DMS153 (cell line): ENCODE data around the gene GPR78.
"Not testable (repeated sequence)": the region's sequence is repeated elsewhere in the genome, so short reads cannot be mapped to it uniquely, and the experiment has no call there.

ENCODE experiments used
- DNase-seq: peaks from one replicate; lab custom pipeline; 2025; lab: John Stamatoyannopoulos, UW

The GPR78 gene

GRCh38 chr4:8616831-8617230, 36.6 kb downstream of the GPR78 start:
- DNase-seq: no peak

- no peak for DNase-seq
Measured at GRCh38 chr4:8617486-8618040, 37.4 kb downstream of the GPR78 start.

GRCh38 chr4:8618421-8618820, 38.2 kb downstream of the GPR78 start:
- DNase-seq: no peak

- DNase-seq: no peak
Measured at GRCh38 chr4:8618961-8619720, 38.9 kb downstream of the GPR78 start.

- not testable (repeated sequence) for DNase-seq
Measured at GRCh38 chr4:8621135-8621534, 40.9 kb downstream of the GPR78 start.

GRCh38 chr4:8624601-8625272, 44.5 kb downstream of the GPR78 start:
- DNase-seq: not testable (repeated sequence)

GRCh38 chr4:8630240-8630905, 50.2 kb downstream of the GPR78 start:
- DNase-seq: not testable (repeated sequence)

GRCh38 chr4:8631896-8632295, 51.7 kb downstream of the GPR78 start:
- DNase-seq: not testable (repeated sequence)

GRCh38 chr4:8634773-8635172, 54.6 kb downstream of the GPR78 start:
- DNase-seq: not testable (repeated sequence)

- DNase-seq: not testable (repeated sequence)
Measured at GRCh38 chr4:8635897-8636554, 55.8 kb downstream of the GPR78 start.
